PC-9 (cell line): ENCODE measurements around the gene TRAM2.

Experiments
- CTCF ChIP-seq: fragments of 200-600 bp; sonication (generic); conservative IDR thresholded peaks from 2 replicates; pipeline ENCODE4 v1.6.1; 2017; ENCODE audit warnings: mixed run types, antibody characterized with exemption, mild to moderate bottlenecking, moderate library complexity
- EZH2 ChIP-seq: fragments of 200-600 bp; sonication (generic); IDR thresholded peaks from 2 replicates; pipeline ENCODE4 v1.8.0; 2017; ENCODE audit warnings: antibody characterized with exemption, low read depth

DNA sequence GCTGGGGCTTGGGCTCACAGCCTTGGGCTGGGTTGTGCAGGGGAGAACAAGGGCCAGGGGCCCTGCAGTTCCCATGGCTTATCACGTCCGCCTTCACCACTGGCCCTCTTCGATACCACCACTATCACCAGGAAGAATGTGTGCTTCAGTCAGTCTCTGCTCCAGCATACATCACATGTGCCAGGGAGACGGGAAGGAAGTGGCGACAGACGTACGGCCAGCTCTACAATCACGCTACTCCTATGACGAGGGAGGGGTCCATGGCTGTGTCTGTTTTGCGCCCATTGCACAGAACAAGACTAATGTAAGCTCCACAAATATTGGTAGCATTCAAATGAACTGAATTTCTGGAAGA is 72.1 kb downstream of the TRAM2 start:
- no peak for TF ChIP-seq EZH2
- TF ChIP-seq CTCF: no peak
